Measurements from ENCODE around the gene ADAMTS9. TPM values are rescaled to one million over a fixed set of nuclear protein-coding genes. Genes with fewer than 3 reads are reported as not detected.

Gene ADAMTS9
- total RNA-seq, 1 experiment from 2014 or later: 0.46 TPM

DNA sequence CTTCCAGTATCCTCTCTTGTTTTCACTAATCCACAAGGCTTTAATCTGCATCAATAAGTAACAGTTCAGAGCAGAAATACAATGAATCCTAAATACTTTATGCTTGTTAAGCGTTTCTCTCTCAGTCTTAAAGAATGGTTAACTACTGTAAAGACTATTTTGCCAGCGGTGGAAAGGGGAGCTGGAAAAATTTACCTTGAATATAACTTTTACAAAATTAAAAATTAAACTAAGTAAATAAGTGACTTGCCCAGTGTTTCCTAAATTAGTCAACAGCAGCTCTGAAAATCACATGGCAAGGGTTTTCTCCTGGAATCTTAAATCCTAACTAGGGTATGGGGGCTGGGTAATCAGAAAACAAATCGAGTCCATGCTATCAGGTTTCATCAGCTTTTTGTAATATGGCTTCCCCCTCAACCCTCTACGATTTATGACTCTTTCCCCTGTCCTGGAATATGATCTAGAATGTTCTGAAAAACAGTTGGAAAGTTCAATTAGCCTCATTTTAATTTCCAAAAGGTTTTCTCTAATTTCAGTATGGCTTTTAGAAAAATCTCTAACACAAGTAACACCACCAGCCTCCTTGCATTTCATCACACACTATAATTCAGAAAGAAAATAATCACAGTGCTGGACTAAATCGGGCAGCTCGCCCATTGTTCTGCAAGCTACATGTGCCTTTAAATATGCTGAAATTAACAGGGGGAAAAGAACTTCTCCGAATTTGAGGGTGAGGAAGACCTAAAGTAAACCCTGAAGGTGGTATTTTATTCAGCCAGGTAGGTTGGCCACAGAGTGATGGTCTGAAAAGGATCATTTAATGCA lies 133.5 kb downstream of the ADAMTS9 start:
- Histone ChIP-seq H2AK5ac (ENCODE audit: insufficient read length, low read length) (no peak overlapping the region), H3K18ac (ENCODE audit: insufficient read length, low read depth, low read length) (no peak overlapping the region), H3K27ac (ENCODE audit: insufficient read length, low read depth, low read length) (no peak overlapping the region), H3K4me2 (ENCODE audit: insufficient read depth, insufficient read length, low read length) (no peak overlapping the region), H3K4me1 (ENCODE audit: insufficient read depth, low read length) (no peaks in the 10 kb centered on the region), H2BK15ac (ENCODE audit: low read depth, low read length) (no peak overlapping the region), H3T11ph (ENCODE audit: low read length) (no peak overlapping the region), H2BK12ac (ENCODE audit: insufficient read length, low read depth, low read length) (no peak overlapping the region), H3K23me2 (ENCODE audit: insufficient read length, low read depth, low read length, poor library complexity, severe bottlenecking) (no peaks in the 10 kb centered on the region), H3K9me3 (ENCODE audit: control insufficient read depth, low read depth, low read length) (no peaks in the 10 kb centered on the region), H4K8ac (replicated peaks; ENCODE audit: insufficient read length, low read depth, low read length) (no peak overlapping the region), H3K56ac (ENCODE audit: insufficient read length, low read depth, low read length) (no peak overlapping the region), H3K79me1 (ENCODE audit: insufficient read depth, low read depth, low read length, poor library complexity, severe bottlenecking) (no peaks in the 10 kb centered on the region), H2AFZ (ENCODE audit: low read length) (no peak overlapping the region), H3K9ac (ENCODE audit: extremely low read depth, insufficient read length, low read length) (no peak overlapping the region), H2BK5ac (ENCODE audit: insufficient read length, low read length) (no peak overlapping the region), H4K20me1 (ENCODE audit: control insufficient read depth, insufficient read depth, insufficient read length) (no peaks in the 10 kb centered on the region), H3K14ac (ENCODE audit: insufficient read depth, low read length) (no peak overlapping the region), H3K23ac (ENCODE audit: insufficient read length, low read depth, low read length) (no peak overlapping the region), H4K91ac (ENCODE audit: insufficient read length, low read depth, low read length) (no peak overlapping the region), H3K27me3 (ENCODE audit: insufficient read depth, low read length) (no peaks in the 10 kb centered on the region), H3K79me2 (ENCODE audit: insufficient read depth, low read length) (no peaks in the 10 kb centered on the region), H2BK120ac (ENCODE audit: low read depth, low read length, poor library complexity, severe bottlenecking) (no peak overlapping the region), H2BK20ac (ENCODE audit: low read depth, low read length, poor library complexity, severe bottlenecking) (no peak overlapping the region), H4K5ac (ENCODE audit: insufficient read length, low read depth, low read length) (no peak overlapping the region), H3K4ac (ENCODE audit: low read depth, low read length) (no peak overlapping the region)
- no peak overlapping the region for H3K27ac Mint-ChIP-seq
- H3K4me3 Mint-ChIP-seq: no peak overlapping the region
- no peak for DNase-seq
- TF ChIP-seq, protein P1, sequence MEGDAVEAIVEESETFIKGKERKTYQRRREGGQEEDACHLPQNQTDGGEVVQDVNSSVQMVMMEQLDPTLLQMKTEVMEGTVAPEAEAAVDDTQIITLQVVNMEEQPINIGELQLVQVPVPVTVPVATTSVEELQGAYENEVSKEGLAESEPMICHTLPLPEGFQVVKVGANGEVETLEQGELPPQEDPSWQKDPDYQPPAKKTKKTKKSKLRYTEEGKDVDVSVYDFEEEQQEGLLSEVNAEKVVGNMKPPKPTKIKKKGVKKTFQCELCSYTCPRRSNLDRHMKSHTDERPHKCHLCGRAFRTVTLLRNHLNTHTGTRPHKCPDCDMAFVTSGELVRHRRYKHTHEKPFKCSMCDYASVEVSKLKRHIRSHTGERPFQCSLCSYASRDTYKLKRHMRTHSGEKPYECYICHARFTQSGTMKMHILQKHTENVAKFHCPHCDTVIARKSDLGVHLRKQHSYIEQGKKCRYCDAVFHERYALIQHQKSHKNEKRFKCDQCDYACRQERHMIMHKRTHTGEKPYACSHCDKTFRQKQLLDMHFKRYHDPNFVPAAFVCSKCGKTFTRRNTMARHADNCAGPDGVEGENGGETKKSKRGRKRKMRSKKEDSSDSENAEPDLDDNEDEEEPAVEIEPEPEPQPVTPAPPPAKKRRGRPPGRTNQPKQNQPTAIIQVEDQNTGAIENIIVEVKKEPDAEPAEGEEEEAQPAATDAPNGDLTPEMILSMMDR (conservative IDR thresholded peaks at IDR 0.05): no peak
- H3K4me1 Mint-ChIP-seq: peaks cover 2 to 7% of the 10 kb centered on the region in 2 experiments; a peak in 2 of 4 replicates
- no peaks in the 10 kb centered on the region for H3K9me3 Mint-ChIP-seq
- no CpG with 5 or more reads among the region's 7 CpGs for WGBS (ENCODE audit: extremely low coverage, insufficient read length, low lambda C conversion rate)
- H3K27me3 Mint-ChIP-seq (ENCODE audit: low read depth): no peaks in the 10 kb centered on the region
- no peaks in the 10 kb centered on the region for H3K36me3 Mint-ChIP-seq (ENCODE audit: insufficient read depth in 1 of 3, low read depth in 3 of 3)
